Pancreas (tissue), 10 donors: Measurements from ENCODE around the gene OR8A1. TPM values are rescaled to one million over a fixed set of nuclear protein-coding genes. Genes with fewer than 3 reads are reported as not detected.
A peak's percentile ranks its signal among the peaks of the same experiment; 100 is the strongest.

Experiments used
- ATAC-seq, 4 donors: fragments of 200-7000 bp; cut with Tn5 transposase; one replicate each; pipeline versions ENCODE4 v1.8.0 to v1.9.1; 2020; ENCODE audit warnings: mild to moderate bottlenecking in 4 of 4, moderate library complexity in 4 of 4
- DNase-seq, 6 donors: peaks; one replicate each; pipeline ENCODE4 v3.0.0-alpha.2; 2020
- FAIRE-seq: peaks from 2 replicates; lab custom pipeline; 2012; peaks lifted over from hg19 to GRCh38; lab: Jason Lieb, UNC
- H3K27ac ChIP-seq, 4 donors: fragments of 200-600 bp; sonication (generic); 1 replicate in 3 of 4; 2 replicates in 1 of 4; pipeline versions ENCODE4 v1.5.0 to v1.8.0; 2020
- H3K27me3 ChIP-seq, 4 donors: fragments of 200-600 bp; one replicate each; pipeline ENCODE4 v1.8.0; 2021
- H3K36me3 ChIP-seq, 3 donors: fragments of 200-600 bp; sonication (generic) in 1 of 3; one replicate each; pipeline versions ENCODE4 v1.5.0 to v1.8.0; 2020 to 2021
- H3K4me1 ChIP-seq, 3 donors: fragments of 200-600 bp; one replicate each; pipeline ENCODE4 v1.8.0; 2021
- H3K4me3 ChIP-seq, 4 donors: fragments of 200-600 bp; sonication (generic) in 2 of 4; one replicate each; pipeline versions ENCODE4 v1.5.0 to v1.8.0; 2020 to 2021
- H3K9me3 ChIP-seq, 4 donors: fragments of 200-600 bp; one replicate each; pipeline ENCODE4 v1.8.0; 2021
- WGBS, 2 donors: extraction: QIAGEN DNeasy Blood & Tissue Kit; methylation state at CpG; one replicate each; pipeline ENCODE4 v1.1.7; 2013; 5-methylcytosine and 5-hydroxymethylcytosine counted together
- intact Hi-C, 3 donors: fragments of 100-400 bp; cut with DNase I; formaldehyde crosslinking; loops; one replicate each; pipeline versions ENCODE4 v1.11.1 to v1.14.2; 2022
- polyA plus RNA-seq, 2 donors: library from polyadenylated mRNA; stranded (reverse); fragments of 200-250 nt; gene quantifications; one replicate each; pipeline ENCODE4 v1.2.3, GENCODE V29; 2013
- total RNA-seq, 6 donors: library from RNA; stranded (reverse); fragmentation: NEBNext Ultra II Directional in 4 of 6; extraction: Animal tissue kit (Norgen Biotek cat#: 25700) in 4 of 6; gene quantifications; one replicate each; pipeline versions ENCODE4 v1.2.1 to v1.2.4, GENCODE V29; 2021 to 2023
- TF ChIP-seq, protein P1 (sequence below), 4 donors: fragments of 200-600 bp; sonication (generic) in 3 of 4; IDR thresholded peaks; one replicate each; pipeline versions ENCODE4 v1.5.0 to v1.8.0; 2021; ENCODE audit warnings: antibody characterized with exemption in 4 of 4
- donor health status: healthy with polysubstance abuse.
- donor health status: DM: no; HTN: no; CAD: no; lungs with moderate emphysema.
- donor health status: DM: no; HTN: no; CAD: no.
- donor health status: control.
- donor health status: control.
- donor health status: Bipolar disorder and iron deficiency.
- donor health status: DM: yes; HTN: yes; CAD: no.
- donor health status: DM: no; HTN: no; CAD: no.
- donor health status: DM: no; HTN: no; CAD: no.
- donor health status: DM: yes; HTN: yes; CAD: no.

Gene OR8A1
- total RNA-seq (not detected), polyA plus RNA-seq (under 1 TPM in 1 of 2 donors, not detected in 1; 0.02 TPM)

DNA sequence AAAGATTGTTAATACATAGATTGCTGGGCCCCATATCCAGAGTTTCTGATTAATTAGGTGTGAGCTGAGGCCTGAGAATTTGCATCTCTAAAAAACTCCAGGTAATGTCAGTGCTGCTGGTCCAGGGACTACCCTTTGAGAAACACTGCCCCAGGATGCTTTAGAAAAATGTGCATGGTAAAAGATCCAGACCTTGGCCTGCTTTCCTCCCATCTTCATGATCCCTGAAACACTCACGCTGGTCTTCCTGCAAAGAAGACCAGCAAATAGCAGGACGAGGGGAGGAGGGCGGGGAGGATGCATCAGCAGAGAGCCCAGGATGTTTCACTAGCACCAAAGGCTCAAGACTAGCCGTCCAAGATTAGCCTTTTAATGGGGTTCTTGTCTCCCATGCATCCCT lies at the start of gene OR8A1:
Gene OR8A1 (plus strand): TSS at position 301 of the 400 bp plus-strand sequence. CDS start 123 bp downstream, outside the sequence.
- peaks cover 0 to 7% (median 2%) of the 10 kb centered on the region in 4 donors for H3K27me3 ChIP-seq
- H3K4me3 ChIP-seq = no peak within 1 kb of the TSS
- no peak within 1 kb of the TSS for H3K27ac ChIP-seq
- no peak for DNase-seq
- no peaks in the 10 kb centered on the region for H3K9me3 ChIP-seq
- no peaks in the 10 kb centered on the region for H3K4me1 ChIP-seq
- no peak for FAIRE-seq
- no peaks in the 10 kb centered on the region for H3K36me3 ChIP-seq
- 49 to 52% methylated on average over 4 of the region's 4 CpGs for WGBS, 2 donors
- no peak for ATAC-seq
- TF ChIP-seq, protein P1, sequence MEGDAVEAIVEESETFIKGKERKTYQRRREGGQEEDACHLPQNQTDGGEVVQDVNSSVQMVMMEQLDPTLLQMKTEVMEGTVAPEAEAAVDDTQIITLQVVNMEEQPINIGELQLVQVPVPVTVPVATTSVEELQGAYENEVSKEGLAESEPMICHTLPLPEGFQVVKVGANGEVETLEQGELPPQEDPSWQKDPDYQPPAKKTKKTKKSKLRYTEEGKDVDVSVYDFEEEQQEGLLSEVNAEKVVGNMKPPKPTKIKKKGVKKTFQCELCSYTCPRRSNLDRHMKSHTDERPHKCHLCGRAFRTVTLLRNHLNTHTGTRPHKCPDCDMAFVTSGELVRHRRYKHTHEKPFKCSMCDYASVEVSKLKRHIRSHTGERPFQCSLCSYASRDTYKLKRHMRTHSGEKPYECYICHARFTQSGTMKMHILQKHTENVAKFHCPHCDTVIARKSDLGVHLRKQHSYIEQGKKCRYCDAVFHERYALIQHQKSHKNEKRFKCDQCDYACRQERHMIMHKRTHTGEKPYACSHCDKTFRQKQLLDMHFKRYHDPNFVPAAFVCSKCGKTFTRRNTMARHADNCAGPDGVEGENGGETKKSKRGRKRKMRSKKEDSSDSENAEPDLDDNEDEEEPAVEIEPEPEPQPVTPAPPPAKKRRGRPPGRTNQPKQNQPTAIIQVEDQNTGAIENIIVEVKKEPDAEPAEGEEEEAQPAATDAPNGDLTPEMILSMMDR (IDR thresholded peaks at IDR 0.05) = no peak
- intact Hi-C loops = no loop called here

DNA sequence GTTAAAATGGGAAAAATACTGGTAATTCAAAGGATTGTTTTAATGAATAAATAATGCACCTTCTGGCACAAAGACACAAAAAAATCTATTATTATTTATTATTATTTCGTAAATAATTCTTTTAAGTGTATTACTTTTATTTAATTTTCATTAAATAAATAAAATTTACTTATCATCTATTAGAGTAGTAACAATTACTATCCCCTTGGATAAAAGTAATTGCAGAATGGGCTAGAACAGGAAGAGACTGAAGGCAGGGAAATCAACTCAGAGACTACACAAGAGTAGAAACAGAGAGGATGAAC lies 49.3 kb upstream of the OR8A1 start:
- TF ChIP-seq, protein P1 (IDR thresholded peaks at IDR 0.05) = no peak
- ATAC-seq (no peak), FAIRE-seq (no peak), DNase-seq (no peak)
- intact Hi-C loops = no loop called here
- Histone ChIP-seq H3K4me1 (no peaks in the 10 kb centered on the region), H3K27me3 (peaks cover 0 to 6% (median 0%) of the 10 kb centered on the region in 4 donors), H3K4me3 (no peak overlapping the region), H3K27ac (no peak overlapping the region), H3K36me3 (no peaks in the 10 kb centered on the region), H3K9me3 (no peaks in the 10 kb centered on the region)
- WGBS, 2 donors = 57 to 59% methylated on average over 1 of the region's 1 CpG

DNA sequence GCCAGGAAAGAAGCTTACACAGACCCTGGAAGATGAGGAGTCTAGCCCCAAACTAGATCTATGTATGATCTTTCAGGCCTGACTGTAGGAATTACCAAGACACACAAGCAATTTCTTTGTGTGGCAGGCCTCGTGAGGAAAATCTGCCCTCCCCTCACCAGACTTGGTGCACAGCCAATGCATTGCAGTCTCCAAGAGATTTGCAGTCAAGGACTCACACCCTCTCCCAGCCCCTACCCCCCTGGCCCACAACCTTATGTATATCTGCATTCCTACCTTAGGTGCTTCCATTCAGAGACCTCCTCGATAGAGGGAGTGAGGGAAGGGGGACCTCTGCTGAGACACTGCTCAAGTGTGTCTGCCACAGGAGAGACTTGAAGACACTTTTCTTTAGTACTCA lies 36.2 kb upstream of the OR8A1 start:
- H3K9me3 ChIP-seq = no peaks in the 10 kb centered on the region
- intact Hi-C loops = no loop called here

DNA sequence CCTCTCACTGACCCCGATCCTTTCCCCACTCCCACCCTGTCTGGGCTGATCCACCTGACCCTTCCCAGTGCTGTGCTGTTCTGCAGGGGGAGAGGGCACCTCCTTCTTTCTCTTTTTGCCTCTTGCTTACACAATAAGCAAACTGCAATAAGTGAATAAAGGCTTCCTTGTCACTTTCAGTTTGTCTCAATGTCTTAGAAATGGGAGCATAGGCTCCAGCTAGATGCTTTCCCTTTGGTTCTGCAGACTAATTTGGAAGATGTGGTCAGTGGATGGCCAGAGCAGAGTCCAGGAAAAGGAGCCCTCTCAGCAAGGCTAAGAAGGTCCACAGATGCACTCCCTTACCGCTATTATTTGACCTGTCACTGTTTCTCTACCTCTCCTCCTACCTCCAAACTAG lies 35.7 kb upstream of the OR8A1 start:
- DNase-seq = no peak
- H3K4me3 ChIP-seq = no peak overlapping the region
- H3K9me3 ChIP-seq = no peaks in the 10 kb centered on the region
- no peak for ATAC-seq
- no peaks in the 10 kb centered on the region for H3K36me3 ChIP-seq
- intact Hi-C loops = no loop called here
- H3K27me3 ChIP-seq = no peaks in the 10 kb centered on the region
- H3K4me1 ChIP-seq = no peaks in the 10 kb centered on the region
- H3K27ac ChIP-seq = no peak overlapping the region
- FAIRE-seq = no peak
- WGBS, 2 donors = 78% methylated on average over 2 of the region's 2 CpGs
- TF ChIP-seq, protein P1 (IDR thresholded peaks at IDR 0.05) = no peak

More for the DNA sequence above, 36.2 kb upstream of the OR8A1 start:
- TF ChIP-seq, protein P1 (IDR thresholded peaks at IDR 0.05) = no peak
- Histone ChIP-seq H3K4me3 (no peak overlapping the region), H3K27me3 (no peaks in the 10 kb centered on the region), H3K4me1 (no peaks in the 10 kb centered on the region), H3K27ac (no peak overlapping the region), H3K36me3 (no peaks in the 10 kb centered on the region)
- no peak for ATAC-seq
- no peak for DNase-seq
- WGBS, 2 donors = 40 to 49% methylated on average over 2 of the region's 2 CpGs
- FAIRE-seq = no peak

DNA sequence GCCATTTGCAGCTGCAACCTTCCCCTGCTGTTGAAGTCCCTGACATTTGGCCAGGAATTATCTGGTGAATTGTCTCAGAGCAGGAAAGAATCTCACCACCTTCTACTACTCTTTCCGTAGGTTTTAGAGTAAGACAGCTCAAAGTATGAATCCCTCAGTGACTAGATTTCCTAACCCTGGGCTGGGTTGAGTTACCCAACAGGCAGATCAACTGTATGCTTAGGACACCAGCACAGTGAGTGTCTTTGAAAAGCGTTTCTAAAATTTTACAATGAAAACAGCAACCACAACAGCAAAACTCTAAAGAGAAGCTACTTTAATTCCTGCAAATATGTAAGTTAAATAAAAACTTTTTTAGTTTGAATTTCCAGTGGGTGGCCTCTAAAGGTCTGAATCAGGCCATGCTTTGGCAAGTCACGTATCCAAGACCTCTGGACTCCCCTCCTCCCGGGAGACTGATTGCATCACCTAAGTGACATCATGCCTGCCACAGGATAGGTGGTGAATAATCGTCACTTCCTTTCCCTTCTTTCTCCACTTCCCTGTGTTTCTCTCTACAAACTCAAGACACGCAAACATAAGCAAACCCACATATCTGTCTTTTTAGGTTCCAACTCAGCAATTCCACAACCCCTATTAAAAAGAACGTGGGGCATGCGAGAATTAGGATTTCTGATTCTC lies 34.1 kb upstream of the OR8A1 start:
- intact Hi-C loops = no loop called here
- ATAC-seq (peak in 1 of 4 donors; percentile 44), FAIRE-seq (no peak), DNase-seq (no peak)
- 76 to 84% methylated on average over 8 of the region's 8 CpGs for WGBS, 2 donors
- Histone ChIP-seq H3K4me3 (no peak overlapping the region), H3K27ac (no peak overlapping the region), H3K9me3 (no peaks in the 10 kb centered on the region), H3K36me3 (no peaks in the 10 kb centered on the region), H3K4me1 (no peaks in the 10 kb centered on the region), H3K27me3 (no peaks in the 10 kb centered on the region)
- TF ChIP-seq, protein P1 (IDR thresholded peaks at IDR 0.05) = no peak
